Measurements from ENCODE around the gene ZNF496. TPM values are rescaled to one million over a fixed set of nuclear protein-coding genes. Genes with fewer than 3 reads are reported as not detected.
A peak's percentile ranks its signal among the peaks of the same experiment; 100 is the strongest.
"Not testable (repeated sequence)": the region's sequence is repeated elsewhere in the genome, so short reads cannot be mapped to it uniquely, and the experiment has no call there.

The ZNF496 gene
- total RNA-seq, 1 experiment from 2014 or later = 67.2 TPM

- DNase-seq (ENCODE audit: unreplicated experiment) = peak; percentile 90
- no peak for TF ChIP-seq CTCF (IDR thresholded peaks at IDR 0.05; ENCODE audit: unreplicated experiment)
- ChIA-PET POLR2A (interaction anchor here (1.2 to 1.3 kb wide), 3 partner anchors 15 to 147 kb away, joined by 3 to 5 read pairs (median 4); no protein-coding TSS in a partner anchor), CTCF (interaction anchor here (0.9 to 2.8 kb wide), 4 partner anchors 11 to 32 kb away, joined by 3 to 9 read pairs (median 5); no protein-coding TSS in a partner anchor)
- Mint-ChIP-seq H3K36me3 (ENCODE audit: insufficient read depth, unreplicated experiment) (peaks cover 8% of the 10 kb centered on the region), H3K4me3 (ENCODE audit: unreplicated experiment) (no peak overlapping the region), H3K9me3 (ENCODE audit: unreplicated experiment) (no peaks in the 10 kb centered on the region), H3K27me3 (ENCODE audit: insufficient read depth, unreplicated experiment) (no peaks in the 10 kb centered on the region), H3K27ac (ENCODE audit: low read depth, unreplicated experiment) (no peak overlapping the region), H3K4me1 (ENCODE audit: insufficient read depth, unreplicated experiment) (peaks cover 10% of the 10 kb centered on the region)
- intact Hi-C loops (cut with micrococcal nuclease) = no loop called here
- BruUV-seq (replicated peaks) = no TSS peak
Observed at GRCh38 chr1:247357781-247358211, 26.1 kb upstream of the ZNF496 start.

- Mint-ChIP-seq H3K36me3 (ENCODE audit: insufficient read depth, unreplicated experiment) (peaks cover 8% of the 10 kb centered on the region), H3K9me3 (ENCODE audit: unreplicated experiment) (no peaks in the 10 kb centered on the region), H3K4me3 (ENCODE audit: unreplicated experiment) (no peak overlapping the region), H3K27me3 (ENCODE audit: insufficient read depth, unreplicated experiment) (no peaks in the 10 kb centered on the region), H3K4me1 (ENCODE audit: insufficient read depth, unreplicated experiment) (peaks cover 12% of the 10 kb centered on the region), H3K27ac (ENCODE audit: low read depth, unreplicated experiment) (no peak overlapping the region)
- no TSS peak for BruUV-seq (replicated peaks)
- ChIA-PET CTCF (interaction anchor here (0.9 to 2.8 kb wide), 4 partner anchors 10 to 33 kb away, joined by 3 to 9 read pairs (median 5); no protein-coding TSS in a partner anchor), POLR2A (interaction anchor here (0.6 to 1.3 kb wide), 4 partner anchors 15 to 146 kb away, joined by 3 to 5 read pairs (median 4); no protein-coding TSS in a partner anchor)
- intact Hi-C loops (cut with micrococcal nuclease) = no loop called here
- DNase-seq (ENCODE audit: unreplicated experiment) = no peak
- TF ChIP-seq CTCF (IDR thresholded peaks at IDR 0.05; ENCODE audit: unreplicated experiment) = no peak
Observed at GRCh38 chr1:247357052-247357780, 25.5 kb upstream of the ZNF496 start.

- POLR2A ChIA-PET = not testable (repeated sequence)
Observed at GRCh38 chr1:247355160-247355559, 23.5 kb upstream of the ZNF496 start.

GRCh38 chr1:247352175-247352574 lies 20.5 kb upstream of the ZNF496 start:
- H3K36me3 Mint-ChIP-seq (ENCODE audit: insufficient read depth, unreplicated experiment) = no peaks in the 10 kb centered on the region
- ChIA-PET POLR2A (interaction anchor here (0.7 to 1.1 kb wide), 2 partner anchors 10 to 1477 kb away, joined by 3 to 4 read pairs; no protein-coding TSS in a partner anchor), CTCF (interaction anchor here (0.8 to 2.6 kb wide), 5 partner anchors 10 to 323 kb away, joined by 3 to 13 read pairs (median 4); no protein-coding TSS in a partner anchor)
- no peak overlapping the region for H3K27ac Mint-ChIP-seq (ENCODE audit: low read depth, unreplicated experiment)
- no peaks in the 10 kb centered on the region for H3K9me3 Mint-ChIP-seq (ENCODE audit: unreplicated experiment)
- no TSS peak for BruUV-seq (replicated peaks)
- no peak for TF ChIP-seq CTCF (IDR thresholded peaks at IDR 0.05; ENCODE audit: unreplicated experiment)
- peaks cover 12% of the 10 kb centered on the region for H3K4me1 Mint-ChIP-seq (ENCODE audit: insufficient read depth, unreplicated experiment)
- no peak overlapping the region for H3K4me3 Mint-ChIP-seq (ENCODE audit: unreplicated experiment)
- DNase-seq (ENCODE audit: unreplicated experiment) = peak; percentile 55
- intact Hi-C loops (cut with micrococcal nuclease) = no loop called here
- H3K27me3 Mint-ChIP-seq (ENCODE audit: insufficient read depth, unreplicated experiment) = no peaks in the 10 kb centered on the region

More at GRCh38 chr1:247355160-247355559, 23.5 kb upstream of the ZNF496 start:
- BruUV-seq (replicated peaks); H3K27ac Mint-ChIP-seq (ENCODE audit: low read depth, unreplicated experiment); H3K9me3 Mint-ChIP-seq (ENCODE audit: unreplicated experiment); H3K27me3 Mint-ChIP-seq (ENCODE audit: insufficient read depth, unreplicated experiment); H3K4me3 Mint-ChIP-seq (ENCODE audit: unreplicated experiment); H3K36me3 Mint-ChIP-seq (ENCODE audit: insufficient read depth, unreplicated experiment); DNase-seq (ENCODE audit: unreplicated experiment); intact Hi-C loops (cut with micrococcal nuclease): not testable (repeated sequence)
- peaks cover 20% of the 10 kb centered on the region for H3K4me1 Mint-ChIP-seq (ENCODE audit: insufficient read depth, unreplicated experiment)
- CTCF ChIA-PET = interaction anchor here (0.9 to 1.5 kb wide), 4 partner anchors 11 to 35 kb away, joined by 3 to 9 read pairs (median 4); no protein-coding TSS in a partner anchor

Data from MCF 10A (cell line).